RWPE1 (cell line): Measurements from ENCODE around the gene TEDC1.

Experiments used
- CTCF ChIA-PET: fragments of 350-600 bp; sonication (Branson Sonifier 250); formaldehyde crosslinking; extraction: SDS; loops from one replicate; lab custom pipeline; 2021; lab: Yijun Ruan, JAX
- POLR2A ChIA-PET: fragments of 400-600 bp; formaldehyde crosslinking; extraction: SDS; loops from one replicate; lab custom pipeline; 2020; ENCODE audit warnings: antibody characterized with exemption; ENCODE audit not compliant: low non-redundant PET; lab: Yijun Ruan, JAX
- DNase-seq: peaks from one replicate; pipeline ENCODE4 v3.0.0; 2012; ENCODE audit warnings: low spot score
- H3K27ac ChIP-seq: fragments of 450-650 bp; 2 replicates; pipeline ENCODE4 v1.5.1; 2017
- TF ChIP-seq, protein P1 (sequence below): fragments of 450-650 bp; conservative IDR thresholded peaks from 2 replicates; pipeline ENCODE4 v1.5.1; 2017; ENCODE audit warnings: low read depth, mild to moderate bottlenecking

The TEDC1 gene

DNA sequence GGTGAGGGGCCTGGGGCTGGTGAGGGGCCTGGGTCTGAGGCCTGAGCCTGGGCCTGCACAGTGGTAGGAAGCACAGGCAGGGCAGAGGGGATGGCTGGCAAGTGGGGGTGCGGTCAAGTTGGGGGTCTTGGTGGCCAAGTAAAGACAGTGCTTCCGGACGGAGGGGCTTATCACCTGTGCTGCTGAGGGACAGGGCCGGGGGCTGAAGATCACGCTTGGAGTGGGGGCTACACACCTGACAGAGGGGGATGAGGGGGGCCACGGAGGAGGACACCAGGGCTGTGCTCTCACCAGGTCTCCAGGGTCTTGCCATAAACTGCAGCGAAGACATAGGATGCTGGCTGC lies 12.2 kb downstream of the TEDC1 start:
- no peak for DNase-seq
- no peak overlapping the region for H3K27ac ChIP-seq
- CTCF ChIA-PET, result interaction anchor here (1.2 kb wide), 1 partner anchor 23 kb away, joined by 3 read pairs; no protein-coding TSS in a partner anchor
- TF ChIP-seq, protein P1, sequence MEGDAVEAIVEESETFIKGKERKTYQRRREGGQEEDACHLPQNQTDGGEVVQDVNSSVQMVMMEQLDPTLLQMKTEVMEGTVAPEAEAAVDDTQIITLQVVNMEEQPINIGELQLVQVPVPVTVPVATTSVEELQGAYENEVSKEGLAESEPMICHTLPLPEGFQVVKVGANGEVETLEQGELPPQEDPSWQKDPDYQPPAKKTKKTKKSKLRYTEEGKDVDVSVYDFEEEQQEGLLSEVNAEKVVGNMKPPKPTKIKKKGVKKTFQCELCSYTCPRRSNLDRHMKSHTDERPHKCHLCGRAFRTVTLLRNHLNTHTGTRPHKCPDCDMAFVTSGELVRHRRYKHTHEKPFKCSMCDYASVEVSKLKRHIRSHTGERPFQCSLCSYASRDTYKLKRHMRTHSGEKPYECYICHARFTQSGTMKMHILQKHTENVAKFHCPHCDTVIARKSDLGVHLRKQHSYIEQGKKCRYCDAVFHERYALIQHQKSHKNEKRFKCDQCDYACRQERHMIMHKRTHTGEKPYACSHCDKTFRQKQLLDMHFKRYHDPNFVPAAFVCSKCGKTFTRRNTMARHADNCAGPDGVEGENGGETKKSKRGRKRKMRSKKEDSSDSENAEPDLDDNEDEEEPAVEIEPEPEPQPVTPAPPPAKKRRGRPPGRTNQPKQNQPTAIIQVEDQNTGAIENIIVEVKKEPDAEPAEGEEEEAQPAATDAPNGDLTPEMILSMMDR, result no peak
- POLR2A ChIA-PET, result no interaction called here

DNA sequence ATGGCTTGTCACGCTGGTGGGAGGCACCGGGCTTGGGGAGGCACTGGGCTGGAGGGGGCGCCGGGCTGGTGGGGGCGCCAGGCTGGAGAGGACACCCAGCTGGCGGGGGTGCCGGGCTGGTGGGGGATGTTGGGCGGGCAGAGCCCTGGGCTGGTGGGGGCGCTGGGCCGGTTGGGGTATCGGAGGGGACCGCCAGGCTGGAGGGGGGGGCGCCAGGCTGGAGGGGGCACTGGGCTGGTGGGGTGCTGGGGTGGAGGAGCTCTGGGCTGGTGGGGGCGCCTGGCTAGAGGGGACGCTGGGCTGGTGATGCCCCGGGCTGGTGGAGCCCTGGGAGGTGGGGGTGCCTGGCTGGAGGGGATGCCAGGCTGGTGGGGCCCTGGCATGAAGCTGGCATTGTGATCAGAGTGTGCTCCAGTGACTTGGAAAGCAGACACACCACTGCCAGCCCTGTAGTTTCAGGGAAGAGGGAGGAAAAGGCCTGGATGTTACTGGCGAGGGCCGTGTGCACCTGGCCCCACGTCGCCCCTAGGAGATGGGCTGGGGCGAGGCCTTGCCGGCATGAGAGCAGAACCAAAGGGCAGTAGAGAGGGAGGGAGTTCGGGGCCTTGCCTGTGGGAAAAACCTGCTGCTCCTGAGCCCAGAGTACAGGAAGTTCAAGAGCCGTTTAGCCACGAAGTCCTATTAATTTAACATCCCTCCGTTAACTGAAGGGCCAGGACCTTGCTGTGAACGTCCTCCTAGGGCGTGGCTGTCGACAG lies 13.1 kb downstream of the TEDC1 start:
- no peak for DNase-seq
- ChIA-PET CTCF (interaction anchor here (0.6 kb wide), 1 partner anchor 917 kb away, joined by 3 read pairs; no protein-coding TSS in a partner anchor), POLR2A (no interaction called here)
- TF ChIP-seq, protein P1, result no peak
- H3K27ac ChIP-seq, result no peak overlapping the region

DNA sequence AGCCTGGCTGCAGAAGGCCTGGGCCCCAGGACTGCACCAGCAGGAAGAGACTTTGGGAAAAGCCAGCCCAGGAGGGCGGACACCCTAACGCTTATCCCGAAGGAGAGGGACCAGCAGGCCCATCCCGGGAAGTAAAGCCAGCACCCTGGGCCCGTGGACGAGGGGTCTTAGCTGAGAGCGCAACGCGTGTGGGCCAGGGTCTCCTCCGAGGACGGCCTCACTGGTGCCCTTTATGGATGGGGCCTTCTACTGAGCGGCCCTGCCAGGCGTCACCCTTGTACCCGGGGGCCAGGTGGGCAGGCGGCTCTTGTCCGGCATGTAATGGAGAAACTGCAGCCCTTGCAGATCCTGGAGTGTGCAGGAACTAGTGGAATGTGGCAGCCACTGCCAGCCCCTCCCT lies 14.1 kb downstream of the TEDC1 start:
- TF ChIP-seq, protein P1, result no peak
- ChIA-PET CTCF (no interaction called here), POLR2A (no interaction called here)
- DNase-seq, result no peak
- no peak overlapping the region for H3K27ac ChIP-seq

DNA sequence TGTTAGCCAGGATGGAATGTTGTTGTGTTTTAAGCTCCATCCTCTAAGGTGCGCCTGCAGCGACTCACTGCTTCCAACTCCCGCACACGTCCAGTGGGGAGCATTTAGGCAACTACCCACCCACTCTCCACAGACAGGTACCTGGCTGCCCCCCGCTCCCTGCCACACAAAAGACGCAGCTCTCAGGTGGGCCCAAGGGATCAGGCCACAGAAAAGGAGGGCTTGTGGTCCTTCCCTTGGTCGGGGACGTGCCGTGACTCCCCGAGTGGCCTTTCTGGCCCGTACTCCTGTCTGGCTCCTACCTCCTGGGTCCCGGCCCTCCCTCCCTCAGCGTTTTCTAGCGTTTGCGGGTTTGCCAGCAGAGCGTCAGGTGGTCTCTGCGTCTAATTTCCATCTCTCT lies 16.2 kb downstream of the TEDC1 start:
- H3K27ac ChIP-seq, result no peak overlapping the region
- no peak for DNase-seq
- POLR2A ChIA-PET, result no interaction called here
- TF ChIP-seq, protein P1, result no peak
- CTCF ChIA-PET, result no interaction called here

DNA sequence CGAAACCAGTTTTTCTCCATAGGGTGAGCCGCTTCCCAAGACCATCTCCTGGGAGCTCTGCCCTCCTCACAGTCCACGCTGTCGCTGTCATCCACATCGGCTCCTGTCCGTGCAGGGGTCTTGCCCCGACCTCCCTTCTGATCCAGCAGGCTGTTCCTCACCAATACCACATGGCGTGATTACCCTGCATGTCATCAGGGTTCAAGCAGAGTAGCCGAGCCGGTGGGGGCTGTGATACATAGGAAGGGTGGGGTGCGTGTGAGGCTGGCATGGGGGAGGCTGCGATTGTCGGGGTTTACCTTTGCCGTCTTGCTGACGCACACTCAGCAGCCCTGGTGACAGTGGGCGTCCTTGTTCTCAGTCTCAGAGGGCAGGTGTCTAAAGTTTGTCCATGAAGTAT lies 17.0 kb downstream of the TEDC1 start:
- no peak for DNase-seq
- POLR2A ChIA-PET, result no interaction called here
- no peak overlapping the region for H3K27ac ChIP-seq
- CTCF ChIA-PET, result no interaction called here
- TF ChIP-seq, protein P1, result no peak

DNA sequence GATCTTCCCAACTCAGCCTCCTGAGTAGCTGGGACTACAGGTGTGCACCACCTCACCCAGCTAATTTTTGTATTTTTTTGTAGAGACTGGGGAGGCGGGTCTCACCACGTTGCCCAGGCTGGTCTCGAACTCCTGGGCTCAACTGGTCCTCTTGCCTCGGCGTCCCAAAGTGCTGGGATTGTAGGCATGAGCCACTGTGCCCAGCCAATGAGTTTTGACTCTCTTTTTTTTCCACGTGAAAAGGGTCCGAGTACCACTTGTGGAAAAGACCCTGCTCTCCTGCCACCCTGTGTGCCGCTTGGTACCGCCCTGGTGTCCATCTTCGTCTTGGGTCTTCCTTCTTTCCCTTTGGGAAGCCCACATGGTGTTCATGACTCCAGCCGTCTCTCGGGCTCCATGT lies 17.6 kb downstream of the TEDC1 start:
- ChIA-PET CTCF (no interaction called here), POLR2A (no interaction called here)
- DNase-seq, result no peak
- H3K27ac ChIP-seq, result no peak overlapping the region
- TF ChIP-seq, protein P1, result no peak
